Superior temporal gyrus (tissue), 1 donor: ENCODE results near the gene TAS1R3.
A peak's percentile ranks its signal among the peaks of the same experiment; 100 is the strongest.

Source experiments
- DNase-seq: peaks from one replicate; pipeline ENCODE4 v3.0.0-alpha.2; 2016; ENCODE audit errors: extremely low spot score

Gene TAS1R3

GRCh38 chr1:1295154-1295923 lies 35.7 kb upstream of the TAS1R3 start:
- no peak for DNase-seq

GRCh38 chr1:1296070-1297061 lies 34.7 kb upstream of the TAS1R3 start:
- DNase-seq = no peak

- DNase-seq = no peak
Measured at GRCh38 chr1:1297802-1298424, 33.2 kb upstream of the TAS1R3 start.

- DNase-seq = peak; percentile 93
Measured at GRCh38 chr1:1298861-1299685, 32.0 kb upstream of the TAS1R3 start.

GRCh38 chr1:1299686-1300351 lies 31.3 kb upstream of the TAS1R3 start:
- no peak for DNase-seq

- DNase-seq = no peak
Measured at GRCh38 chr1:1300352-1300739, 30.7 kb upstream of the TAS1R3 start.

- DNase-seq = no peak
Measured at GRCh38 chr1:1302006-1302430, 29.1 kb upstream of the TAS1R3 start.

- no peak for DNase-seq
Measured at GRCh38 chr1:1302951-1303509, 28.1 kb upstream of the TAS1R3 start.

GRCh38 chr1:1303736-1304135 lies 27.3 kb upstream of the TAS1R3 start:
- DNase-seq = no peak

- peak; percentile 96 for DNase-seq
Measured at GRCh38 chr1:1304331-1305299, 26.5 kb upstream of the TAS1R3 start.

GRCh38 chr1:1305300-1306069 lies 25.6 kb upstream of the TAS1R3 start:
- no peak for DNase-seq

GRCh38 chr1:1306070-1306660 lies 24.9 kb upstream of the TAS1R3 start:
- no peak for DNase-seq

GRCh38 chr1:1306661-1307260 lies 24.3 kb upstream of the TAS1R3 start:
- no peak for DNase-seq

GRCh38 chr1:1307261-1307922 lies 23.7 kb upstream of the TAS1R3 start:
- no peak for DNase-seq

- peak; percentile 87 for DNase-seq
Measured at GRCh38 chr1:1307923-1308755, 22.9 kb upstream of the TAS1R3 start, which contains the start of the genes ACAP3 and PUSL1. TSS of gene ACAP3 (minus strand) at chr1:1307930. CDS start at chr1:1307815, 115 bp downstream. TSS of gene PUSL1 (plus strand) at chr1:1308597. CDS start at chr1:1308644, 47 bp downstream.

- DNase-seq = no peak
Measured at GRCh38 chr1:1308756-1309250, 22.3 kb upstream of the TAS1R3 start.
